LNCaP clone FGC (cell line): ENCODE results near the gene STIL.

ENCODE experiments used
- DNase-seq: peaks from one replicate; pipeline ENCODE4 v3.0.0-alpha.2; 2011; ENCODE audit warnings: low read depth
- H3K4me3 ChIP-seq: 2 replicates; pipeline ENCODE4 v1.5.1; 2011; ENCODE audit warnings: mild to moderate bottlenecking, low read depth, low read length, control low read depth
- CTCF ChIP-seq: IDR thresholded peaks from 2 replicates; pipeline ENCODE4 v1.5.1; 2012; ENCODE audit warnings: mild to moderate bottlenecking; ENCODE audit not compliant: control insufficient read depth, insufficient read depth; ENCODE audit errors: extremely low read depth

Gene STIL

GRCh38 chr1:47249755-47250154, 64.2 kb downstream of the STIL start:
- no peak for TF ChIP-seq CTCF
- H3K4me3 ChIP-seq = no peak overlapping the region
- peak; percentile 79 for DNase-seq

GRCh38 chr1:47244339-47244862, 69.5 kb downstream of the STIL start:
- no peak for DNase-seq
- no peak for TF ChIP-seq CTCF
- H3K4me3 ChIP-seq = no peak overlapping the region

- DNase-seq = no peak
- H3K4me3 ChIP-seq = no peak overlapping the region
- no peak for TF ChIP-seq CTCF
These were observed 70.0 kb downstream of the STIL start for GRCh38 chr1:47243910-47244309.

- TF ChIP-seq CTCF = no peak
- no peak for DNase-seq
- no peak overlapping the region for H3K4me3 ChIP-seq
These were observed 72.5 kb downstream of the STIL start for GRCh38 chr1:47241114-47242113.

- DNase-seq = no peak
- no peak for TF ChIP-seq CTCF
- no peak overlapping the region for H3K4me3 ChIP-seq
These were observed 74.9 kb downstream of the STIL start for GRCh38 chr1:47238935-47239592.

GRCh38 chr1:47235806-47236205, 78.1 kb downstream of the STIL start:
- H3K4me3 ChIP-seq = no peak overlapping the region
- no peak for TF ChIP-seq CTCF
- no peak for DNase-seq
